DND-41 (cell line): ENCODE measurements around the gene BRD1.
"Not testable (repeated sequence)": the region's sequence is repeated elsewhere in the genome, so short reads cannot be mapped to it uniquely, and the experiment has no call there.

Source experiments
- ATAC-seq: fragments of 200-7000 bp; cut with Tn5 transposase; 3 replicates; pipeline ENCODE4 v1.9.1; 2021; ENCODE audit warnings: low read depth; ENCODE audit not compliant: insufficient read depth
- DNase-seq: peaks from one replicate; pipeline ENCODE4 v3.0.0-alpha.2; 2020
- H2AFZ ChIP-seq: 2 replicates; pipeline ENCODE4 v1.6.0; 2012; ENCODE audit warnings: low read depth, low read length
- H3K27ac ChIP-seq: 2 replicates; pipeline ENCODE4 v1.5.1; 2012; ENCODE audit warnings: low read length, inconsistent platforms
- H3K27me3 ChIP-seq: fragments of 200-600 bp; sonication (generic); 2 replicates; pipeline ENCODE4 v1.6.0; 2012; ENCODE audit warnings: low read length, mild to moderate bottlenecking, inconsistent platforms; ENCODE audit not compliant: insufficient read depth, poor library complexity
- H3K36me3 ChIP-seq: 2 replicates; pipeline ENCODE4 v1.5.1; 2012; ENCODE audit warnings: low read length, inconsistent platforms; ENCODE audit not compliant: insufficient read depth
- H3K4me1 ChIP-seq: 2 replicates; pipeline ENCODE4 v1.5.1; 2012; ENCODE audit warnings: mild to moderate bottlenecking, low read length; ENCODE audit not compliant: insufficient read depth
- H3K4me2 ChIP-seq: 2 replicates; pipeline ENCODE4 v1.6.0; 2012; ENCODE audit warnings: mild to moderate bottlenecking, moderate library complexity, low read length, inconsistent platforms; ENCODE audit not compliant: insufficient read depth
- H3K4me3 ChIP-seq, 2 experiments: fragments of 200-600 bp in 1 of 2; shearing (Covaris generic) in 1 of 2; 2 replicates each; pipeline ENCODE4 v1.5.1; 2012 to 2016; ENCODE audit warnings: inconsistent platforms in 2 of 2, low read length in 2 of 2, mild to moderate bottlenecking in 2 of 2, low read depth in 1 of 2, moderate library complexity in 1 of 2
- H3K79me2 ChIP-seq: 2 replicates; pipeline ENCODE4 v1.6.0; 2012; ENCODE audit warnings: low read length, inconsistent platforms; ENCODE audit not compliant: insufficient read depth
- H3K9ac ChIP-seq: 2 replicates; pipeline ENCODE4 v1.6.0; 2012; ENCODE audit warnings: low read depth, mild to moderate bottlenecking, inconsistent platforms, low read length, moderate library complexity
- H3K9me3 ChIP-seq: 2 replicates; pipeline ENCODE4 v1.5.1; 2012; ENCODE audit warnings: low read length, moderate library complexity, mild to moderate bottlenecking, inconsistent platforms; ENCODE audit not compliant: insufficient read depth, severe bottlenecking
- H4K20me1 ChIP-seq: 2 replicates; pipeline ENCODE4 v1.6.0; 2012; ENCODE audit warnings: low read length; ENCODE audit not compliant: insufficient read depth
- EZH2 ChIP-seq: IDR thresholded peaks from 3 replicates; pipeline ENCODE4 v1.6.1; 2012; ENCODE audit warnings: borderline replicate concordance, low read depth, mild to moderate bottlenecking, moderate library complexity, low read length, inconsistent platforms; ENCODE audit not compliant: severe bottlenecking
- TF ChIP-seq, protein P1 (sequence below): IDR thresholded peaks from 2 replicates; pipeline ENCODE4 v1.5.1; 2012; ENCODE audit warnings: borderline replicate concordance, low read length, moderate library complexity, mild to moderate bottlenecking; ENCODE audit not compliant: poor library complexity, severe bottlenecking; ENCODE audit errors: extremely low read depth

Gene BRD1

DNA sequence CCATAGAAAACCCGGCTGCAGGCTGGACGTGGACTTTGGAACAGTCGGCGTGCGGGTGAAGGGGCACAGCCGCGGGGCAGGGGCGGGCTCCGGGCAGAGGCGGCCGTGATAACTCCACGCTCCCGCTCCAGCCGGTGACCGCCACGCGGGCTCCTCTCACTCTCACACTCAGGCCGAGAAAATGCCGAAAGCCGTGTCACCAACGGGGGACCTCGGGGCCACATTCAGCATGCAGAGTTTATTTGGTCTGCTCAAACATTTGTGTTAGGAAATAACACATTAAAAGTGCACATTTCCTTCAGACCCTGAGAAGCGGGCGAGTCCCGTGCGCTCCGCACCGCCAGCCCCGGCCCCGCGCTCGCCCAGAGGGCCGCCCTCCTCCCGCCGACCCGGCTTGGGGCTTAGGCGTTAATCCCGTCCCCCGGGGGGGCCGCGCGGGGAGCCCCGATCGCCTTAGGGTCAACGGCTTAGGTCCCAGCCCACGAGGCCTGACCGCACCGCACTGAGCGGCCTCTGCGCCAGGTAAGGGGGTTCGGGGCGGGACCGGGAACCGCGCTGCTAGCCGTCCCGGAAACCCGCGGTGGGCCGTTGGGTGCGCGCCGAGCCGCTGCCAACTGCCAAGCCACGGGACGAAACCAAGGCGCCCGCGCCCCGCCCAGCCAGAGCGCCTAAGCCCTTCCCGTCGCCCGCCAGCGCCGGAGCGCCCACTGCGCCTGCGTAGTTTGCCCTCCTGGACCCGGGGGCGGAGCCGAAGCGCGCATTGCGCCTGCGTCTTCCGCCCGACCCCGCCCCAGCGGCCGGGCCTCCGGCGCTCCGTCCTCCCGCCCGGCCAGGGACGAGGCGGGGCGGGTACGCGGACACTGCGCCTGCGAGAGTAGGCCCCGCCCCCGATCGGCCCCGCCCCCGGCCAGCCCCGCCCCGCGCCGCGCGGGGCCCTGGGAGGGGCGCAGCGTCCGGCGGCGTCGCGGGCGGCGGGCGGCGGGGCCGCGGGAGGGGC, 25.5 kb upstream of the BRD1 start, which contains the start of gene ZBED4:
ZBED4 (plus strand) TSS at position 947 of the 997 bp plus-strand sequence. CDS start 29,819 bp downstream, outside the sequence.
- Histone ChIP-seq H3K27ac (peak within 1 kb of the TSS; percentile 96), H3K36me3 (peaks cover 19% of the 10 kb centered on the region), H3K4me2 (peak within 1 kb of the TSS; percentile 79), H4K20me1 (peaks cover 37% of the 10 kb centered on the region), H3K4me3 (peak within 1 kb of the TSS; percentile 43 to 87), H3K9ac (peak within 1 kb of the TSS; percentile 96), H3K27me3 (no peaks in the 10 kb centered on the region), H3K9me3 (no peaks in the 10 kb centered on the region), H3K79me2 (peaks cover 41% of the 10 kb centered on the region), H3K4me1 (peaks cover 33% of the 10 kb centered on the region), H2AFZ (peak within 1 kb of the TSS; percentile 78)
- peak; percentile 89 for ATAC-seq
- DNase-seq: peak; percentile 98
- TF ChIP-seq, protein P1, sequence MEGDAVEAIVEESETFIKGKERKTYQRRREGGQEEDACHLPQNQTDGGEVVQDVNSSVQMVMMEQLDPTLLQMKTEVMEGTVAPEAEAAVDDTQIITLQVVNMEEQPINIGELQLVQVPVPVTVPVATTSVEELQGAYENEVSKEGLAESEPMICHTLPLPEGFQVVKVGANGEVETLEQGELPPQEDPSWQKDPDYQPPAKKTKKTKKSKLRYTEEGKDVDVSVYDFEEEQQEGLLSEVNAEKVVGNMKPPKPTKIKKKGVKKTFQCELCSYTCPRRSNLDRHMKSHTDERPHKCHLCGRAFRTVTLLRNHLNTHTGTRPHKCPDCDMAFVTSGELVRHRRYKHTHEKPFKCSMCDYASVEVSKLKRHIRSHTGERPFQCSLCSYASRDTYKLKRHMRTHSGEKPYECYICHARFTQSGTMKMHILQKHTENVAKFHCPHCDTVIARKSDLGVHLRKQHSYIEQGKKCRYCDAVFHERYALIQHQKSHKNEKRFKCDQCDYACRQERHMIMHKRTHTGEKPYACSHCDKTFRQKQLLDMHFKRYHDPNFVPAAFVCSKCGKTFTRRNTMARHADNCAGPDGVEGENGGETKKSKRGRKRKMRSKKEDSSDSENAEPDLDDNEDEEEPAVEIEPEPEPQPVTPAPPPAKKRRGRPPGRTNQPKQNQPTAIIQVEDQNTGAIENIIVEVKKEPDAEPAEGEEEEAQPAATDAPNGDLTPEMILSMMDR: no peak
- TF ChIP-seq EZH2: no peak

GRCh38 chr22:49852568-49852897, 24.9 kb upstream of the BRD1 start:
- not testable (repeated sequence) for H3K9me3 ChIP-seq, H3K27me3 ChIP-seq, ATAC-seq, DNase-seq
- Histone ChIP-seq H3K27ac (peak overlapping the region; percentile 96), H3K79me2 (peaks cover 34% of the 10 kb centered on the region), H3K4me1 (peaks cover 33% of the 10 kb centered on the region), H2AFZ (peak overlapping the region; percentile 78; the same call in 1 of the 2 replicates), H3K9ac (peak overlapping the region; percentile 96), H3K36me3 (peaks cover 17% of the 10 kb centered on the region; the same call in 1 of the 2 replicates), H3K4me3 (peak overlapping the region in 1 of 2 experiments; percentile 61; a peak in 2 of 4 replicates), H4K20me1 (peaks cover 31% of the 10 kb centered on the region), H3K4me2 (peak overlapping the region; percentile 79)

DNA sequence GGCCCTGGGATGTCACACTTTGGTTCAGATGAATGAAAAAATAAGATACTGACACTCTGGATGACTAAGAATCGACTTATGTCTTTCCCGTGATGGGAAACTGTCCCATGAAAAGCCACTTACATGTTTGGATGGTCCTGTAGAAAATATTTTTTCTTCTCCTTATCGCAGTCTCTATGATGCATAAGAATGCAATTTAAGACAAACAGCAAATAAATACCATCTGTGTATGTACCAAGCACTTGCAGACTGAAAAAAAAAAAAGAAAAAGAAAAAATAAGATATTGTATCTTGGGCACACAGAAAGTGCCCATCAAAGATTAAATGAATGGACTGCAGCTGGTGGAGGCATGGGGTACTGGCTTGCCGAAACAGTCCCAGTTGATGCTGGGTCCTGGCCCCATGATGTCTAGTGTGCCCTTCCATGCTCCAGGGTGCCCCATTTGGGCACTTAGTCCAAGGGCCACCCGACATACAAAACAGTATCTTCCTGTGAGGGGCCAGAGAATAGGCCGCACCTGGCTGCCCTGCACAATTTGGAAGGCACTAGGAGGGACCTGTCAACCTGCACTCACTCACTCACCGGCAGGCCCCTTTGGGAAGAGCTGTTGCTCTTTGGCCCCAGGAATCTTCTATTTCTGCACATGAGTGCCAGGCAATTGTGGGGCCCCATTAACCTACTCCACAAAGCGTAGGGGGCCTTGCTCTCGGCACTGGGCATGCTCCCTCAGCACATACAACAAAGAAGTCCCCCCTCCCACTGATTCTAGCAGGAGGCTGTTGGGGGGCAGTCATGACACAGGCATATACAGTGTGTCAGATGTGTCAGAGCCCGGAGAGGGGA, 23.5 kb upstream of the BRD1 start:
- H3K4me1 ChIP-seq: peaks cover 25% of the 10 kb centered on the region
- TF ChIP-seq EZH2: no peak
- TF ChIP-seq, protein P1: no peak
- no peak overlapping the region for H3K4me2 ChIP-seq
- H3K27ac ChIP-seq: no peak overlapping the region
- ATAC-seq (no peak), DNase-seq (no peak)
- peaks cover 7% of the 10 kb centered on the region; the same call in 1 of the 2 replicates for H3K36me3 ChIP-seq
- H4K20me1 ChIP-seq: peaks cover 19% of the 10 kb centered on the region
- H3K9ac ChIP-seq: no peak overlapping the region
- H3K9me3 ChIP-seq: no peaks in the 10 kb centered on the region
- no peak overlapping the region for H3K4me3 ChIP-seq
- no peaks in the 10 kb centered on the region for H3K27me3 ChIP-seq
- H3K79me2 ChIP-seq: peaks cover 22% of the 10 kb centered on the region
- no peak overlapping the region for H2AFZ ChIP-seq
